Measurements from ENCODE around the gene PRKN. TPM values are rescaled to one million over a fixed set of nuclear protein-coding genes. Genes with fewer than 3 reads are reported as not detected.

The PRKN gene
- total RNA-seq, 1 experiment from 2014 or later = 2.0 TPM

- WGBS (ENCODE audit: extremely low coverage, insufficient read length, low lambda C conversion rate) = no CpG with 5 or more reads among the region's 9 CpGs
- H3K27ac Mint-ChIP-seq = no peak overlapping the region
These were observed 1314.2 kb downstream of the PRKN start for GRCh38 chr6:161413355-161413771.

More at GRCh38 chr6:161413355-161413771, 1314.2 kb downstream of the PRKN start:
- no peak overlapping the region for H2AK5ac ChIP-seq (ENCODE audit: insufficient read length, low read length)
- no peak overlapping the region for H2BK120ac ChIP-seq (ENCODE audit: low read depth, low read length, poor library complexity, severe bottlenecking)
- no peak overlapping the region for H4K91ac ChIP-seq (ENCODE audit: insufficient read length, low read depth, low read length)
- peaks cover 10% of the 10 kb centered on the region for H3K9me3 ChIP-seq (ENCODE audit: control insufficient read depth, low read depth, low read length)
- H3K79me2 ChIP-seq (ENCODE audit: insufficient read depth, low read length) = no peaks in the 10 kb centered on the region
- H3K4me2 ChIP-seq (ENCODE audit: insufficient read depth, insufficient read length, low read length) = no peak overlapping the region
- no peak overlapping the region for H2BK20ac ChIP-seq (ENCODE audit: low read depth, low read length, poor library complexity, severe bottlenecking)
- DNase-seq = no peak
- no peaks in the 10 kb centered on the region for H3K79me1 ChIP-seq (ENCODE audit: insufficient read depth, low read depth, low read length, poor library complexity, severe bottlenecking)
- Mint-ChIP-seq H3K4me1 (peaks cover 20 to 22% of the 10 kb centered on the region in 2 experiments), H3K9me3 (peaks cover 3 to 5% of the 10 kb centered on the region in 2 experiments; a peak in 4 of 5 replicates), H3K27me3 (ENCODE audit: low read depth) (peaks cover 5% of the 10 kb centered on the region), H3K4me3 (no peak overlapping the region), H3K36me3 (ENCODE audit: insufficient read depth in 1 of 3, low read depth in 3 of 3) (no peaks in the 10 kb centered on the region)
- no peak overlapping the region for H2BK15ac ChIP-seq (ENCODE audit: low read depth, low read length)
- no peak overlapping the region for H3K56ac ChIP-seq (ENCODE audit: insufficient read length, low read depth, low read length)
- no peak overlapping the region for H3K23ac ChIP-seq (ENCODE audit: insufficient read length, low read depth, low read length)
- no peak overlapping the region for H2BK5ac ChIP-seq (ENCODE audit: insufficient read length, low read length)
- no peaks in the 10 kb centered on the region for H3K23me2 ChIP-seq (ENCODE audit: insufficient read length, low read depth, low read length, poor library complexity, severe bottlenecking)
- TF ChIP-seq CTCF (conservative IDR thresholded peaks at IDR 0.05) = no peak
- no peak overlapping the region for H4K8ac ChIP-seq (replicated peaks; ENCODE audit: insufficient read length, low read depth, low read length)
- H3K27ac ChIP-seq (ENCODE audit: insufficient read length, low read depth, low read length) = no peak overlapping the region
- no peaks in the 10 kb centered on the region for H4K20me1 ChIP-seq (ENCODE audit: control insufficient read depth, insufficient read depth, insufficient read length)
- no peak overlapping the region for H2AFZ ChIP-seq (ENCODE audit: low read length)
- H2BK12ac ChIP-seq (ENCODE audit: insufficient read length, low read depth, low read length) = no peak overlapping the region
- H3K4me1 ChIP-seq (ENCODE audit: insufficient read depth, low read length) = no peaks in the 10 kb centered on the region
- no peak overlapping the region for H3K9ac ChIP-seq (ENCODE audit: extremely low read depth, insufficient read length, low read length)
- no peak overlapping the region for H3K4ac ChIP-seq (ENCODE audit: low read depth, low read length)
- no peak overlapping the region for H4K5ac ChIP-seq (ENCODE audit: insufficient read length, low read depth, low read length)
- H3K18ac ChIP-seq (ENCODE audit: insufficient read length, low read depth, low read length) = no peak overlapping the region
- no peaks in the 10 kb centered on the region for H3K27me3 ChIP-seq (ENCODE audit: insufficient read depth, low read length)
- no peak overlapping the region for H3K14ac ChIP-seq (ENCODE audit: insufficient read depth, low read length)
- no peak overlapping the region for H3T11ph ChIP-seq (ENCODE audit: low read length)
